SH-SY5Y (cell line): ENCODE results near the gene ARG2.

ENCODE experiments used
- GATA2 ChIP-seq: IDR thresholded peaks from 2 replicates; pipeline ENCODE4 v1.6.1; 2011; ENCODE audit warnings: mild to moderate bottlenecking, low read depth, low read length
- GATA3 ChIP-seq: IDR thresholded peaks from 2 replicates; pipeline ENCODE4 v1.6.1; 2011; ENCODE audit warnings: low read depth, mild to moderate bottlenecking, low read length, moderate library complexity

DNA sequence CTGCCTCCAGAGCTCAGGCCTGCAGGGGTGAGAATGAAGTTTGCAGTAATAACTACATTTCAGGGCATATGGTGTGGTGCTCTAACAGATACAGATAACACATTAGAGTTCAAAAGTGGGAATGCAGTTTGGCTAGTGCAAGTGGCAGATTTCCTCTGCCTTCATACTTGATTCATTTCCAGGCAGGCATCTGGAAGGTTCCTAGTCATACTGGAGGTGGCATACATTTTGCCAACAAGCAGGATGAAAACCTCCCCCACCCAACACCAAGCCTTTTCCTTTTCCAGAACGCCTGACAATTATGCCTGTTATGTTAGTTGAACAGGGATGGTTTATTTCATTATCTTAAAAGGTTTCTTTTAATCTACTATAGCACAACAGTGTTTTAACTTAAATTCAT, 30.4 kb downstream of the ARG2 start:
- TF ChIP-seq GATA3 (no peak), GATA2 (no peak)
